H9 (cell line): ENCODE results near the gene ICE2. TPM values are rescaled to one million over a fixed set of nuclear protein-coding genes. Genes with fewer than 3 reads are reported as not detected.

ENCODE experiments used
- DNase-seq: peaks from one replicate; pipeline ENCODE4 v3.0.0-alpha.2; 2017
- H2AFZ ChIP-seq: one replicate; pipeline ENCODE4 v1.6.1; 2013; ENCODE audit warnings: mild to moderate bottlenecking, low read length, control low read depth, moderate library complexity
- H2AK5ac ChIP-seq: 2 replicates; pipeline ENCODE4 v1.6.1; 2013; ENCODE audit warnings: low read length, control low read depth, mixed read lengths; ENCODE audit not compliant: insufficient read length
- H2BK120ac ChIP-seq: one replicate; pipeline ENCODE4 v1.6.1; 2013; ENCODE audit warnings: low read depth, mild to moderate bottlenecking, low read length, control low read depth, inconsistent platforms; ENCODE audit not compliant: poor library complexity, severe bottlenecking
- H2BK12ac ChIP-seq: 2 replicates; pipeline ENCODE4 v1.6.1; 2013; ENCODE audit warnings: low read length, control low read depth, mixed read lengths, low read depth; ENCODE audit not compliant: insufficient read length
- H2BK15ac ChIP-seq: 2 replicates; pipeline ENCODE4 v1.6.1; 2013; ENCODE audit warnings: low read depth, low read length, control low read depth
- H2BK20ac ChIP-seq: one replicate; pipeline ENCODE4 v1.6.1; 2013; ENCODE audit warnings: low read depth, mild to moderate bottlenecking, low read length, control low read depth, inconsistent platforms; ENCODE audit not compliant: poor library complexity, severe bottlenecking
- H2BK5ac ChIP-seq: 2 replicates; pipeline ENCODE4 v1.6.1; 2013; ENCODE audit warnings: low read length, control low read depth, mixed read lengths; ENCODE audit not compliant: insufficient read length
- H3K14ac ChIP-seq: 2 replicates; pipeline ENCODE4 v1.6.1; 2013; ENCODE audit warnings: low read length, control low read depth; ENCODE audit not compliant: insufficient read depth
- H3K18ac ChIP-seq: 2 replicates; pipeline ENCODE4 v1.6.1; 2013; ENCODE audit warnings: low read depth, mild to moderate bottlenecking, mixed read lengths, low read length, control low read depth; ENCODE audit not compliant: insufficient read length
- H3K23ac ChIP-seq: 2 replicates; pipeline ENCODE4 v1.6.1; 2013; ENCODE audit warnings: low read length, control low read depth, mixed read lengths, low read depth; ENCODE audit not compliant: insufficient read length
- H3K23me2 ChIP-seq: 2 replicates; pipeline ENCODE4 v1.6.1; 2013; ENCODE audit warnings: low read depth, mild to moderate bottlenecking, mixed read lengths, low read length, control low read depth; ENCODE audit not compliant: insufficient read length, poor library complexity, severe bottlenecking
- H3K27ac ChIP-seq: 2 replicates; pipeline ENCODE4 v1.5.1; 2013; ENCODE audit warnings: low read length, control low read depth, mixed read lengths, low read depth; ENCODE audit not compliant: insufficient read length
- H3K27me3 ChIP-seq: 2 replicates; pipeline ENCODE4 v1.6.1; 2013; ENCODE audit warnings: low read length, control low read depth, inconsistent platforms; ENCODE audit not compliant: insufficient read depth
- H3K4ac ChIP-seq: 2 replicates; pipeline ENCODE4 v1.6.1; 2013; ENCODE audit warnings: low read depth, mild to moderate bottlenecking, control low read depth, inconsistent platforms, low read length, moderate library complexity
- H3K4me1 ChIP-seq: 2 replicates; pipeline ENCODE4 v1.6.1; 2013; ENCODE audit warnings: low read length, control low read depth, inconsistent platforms; ENCODE audit not compliant: insufficient read depth
- H3K4me2 ChIP-seq: 2 replicates; pipeline ENCODE4 v1.6.1; 2013; ENCODE audit warnings: low read length, control low read depth, mixed read lengths; ENCODE audit not compliant: insufficient read length, insufficient read depth
- H3K56ac ChIP-seq: 2 replicates; pipeline ENCODE4 v1.6.1; 2013; ENCODE audit warnings: low read depth, mild to moderate bottlenecking, mixed read lengths, low read length, control low read depth; ENCODE audit not compliant: insufficient read length
- H3K79me1 ChIP-seq: 2 replicates; pipeline ENCODE4 v1.6.1; 2013; ENCODE audit warnings: low read depth, mild to moderate bottlenecking, moderate library complexity, low read length, control low read depth, inconsistent platforms; ENCODE audit not compliant: insufficient read depth, poor library complexity, severe bottlenecking
- H3K79me2 ChIP-seq: 2 replicates; pipeline ENCODE4 v1.6.1; 2013; ENCODE audit warnings: low read length, control low read depth, inconsistent platforms; ENCODE audit not compliant: insufficient read depth
- H3K9ac ChIP-seq: 2 replicates; pipeline ENCODE4 v1.6.1; 2013; ENCODE audit warnings: low read length, control low read depth, mixed read lengths; ENCODE audit not compliant: insufficient read length; ENCODE audit errors: extremely low read depth
- H3K9me3 ChIP-seq: one replicate; pipeline ENCODE4 v1.6.1; 2013; ENCODE audit warnings: low read depth, low read length, inconsistent platforms; ENCODE audit not compliant: control insufficient read depth
- H3T11ph ChIP-seq: one replicate; pipeline ENCODE4 v1.6.1; 2013; ENCODE audit warnings: mild to moderate bottlenecking, low read length, control low read depth, inconsistent platforms
- H4K20me1 ChIP-seq: one replicate; pipeline ENCODE4 v1.6.1; 2013; ENCODE audit not compliant: control insufficient read depth, insufficient read length, insufficient read depth
- H4K5ac ChIP-seq: 2 replicates; pipeline ENCODE4 v1.6.1; 2013; ENCODE audit warnings: low read depth, mild to moderate bottlenecking, mixed read lengths, low read length, control low read depth; ENCODE audit not compliant: insufficient read length
- H4K8ac ChIP-seq: replicated peaks from 2 replicates; pipeline ENCODE4 v1.6.1; 2013; ENCODE audit warnings: low read length, control low read depth, mixed read lengths, low read depth; ENCODE audit not compliant: insufficient read length
- H4K91ac ChIP-seq: 2 replicates; pipeline ENCODE4 v1.6.1; 2013; ENCODE audit warnings: low read depth, mild to moderate bottlenecking, moderate library complexity, mixed read lengths, low read length, control low read depth; ENCODE audit not compliant: insufficient read length
- H3K27ac Mint-ChIP-seq, 3 experiments: 2 replicates in 2 of 3; 3 replicates in 1 of 3; pipeline ENCODE4 v1.8.0; 2020 to 2021; ENCODE audit warnings: mixed read lengths in 3 of 3, mild to moderate bottlenecking in 1 of 3, moderate library complexity in 1 of 3
- H3K27me3 Mint-ChIP-seq: 2 replicates; pipeline ENCODE4 v1.8.0; 2021; ENCODE audit warnings: low read depth, mild to moderate bottlenecking, moderate library complexity, mixed read lengths
- H3K36me3 Mint-ChIP-seq, 3 experiments: 2 replicates in 2 of 3; 3 replicates in 1 of 3; pipeline ENCODE4 v1.8.0; 2020 to 2021; ENCODE audit warnings: low read depth in 3 of 3, mixed read lengths in 3 of 3; ENCODE audit not compliant: insufficient read depth in 1 of 3
- H3K4me1 Mint-ChIP-seq, 2 experiments: 2 replicates each; pipeline ENCODE4 v1.8.0; 2020; ENCODE audit warnings: mixed read lengths in 2 of 2
- H3K4me3 Mint-ChIP-seq, 2 experiments: 2 replicates in 1 of 2; 3 replicates in 1 of 2; pipeline ENCODE4 v1.8.0; 2020 to 2021; ENCODE audit warnings: mild to moderate bottlenecking in 2 of 2, mixed read lengths in 2 of 2, moderate library complexity in 1 of 2
- H3K9me3 Mint-ChIP-seq, 2 experiments: 2 replicates in 1 of 2; 3 replicates in 1 of 2; pipeline ENCODE4 v1.8.0; 2020; ENCODE audit warnings: mild to moderate bottlenecking in 2 of 2, mixed read lengths in 2 of 2, moderate library complexity in 1 of 2
- CTCF ChIP-seq: fragments of 200-600 bp; sonication (generic); conservative IDR thresholded peaks from 3 replicates; pipeline ENCODE4 v1.8.0; 2021; ENCODE audit warnings: antibody characterized with exemption, mild to moderate bottlenecking
- WGBS: extraction: QIAGEN DNeasy Blood & Tissue Kit; methylation state at CpG from one replicate; pipeline ENCODE4 v1.1.7; 2013; ENCODE audit warnings: missing lambda C conversion rate, low lambda C conversion rate, mixed read lengths; ENCODE audit not compliant: insufficient read length; ENCODE audit errors: extremely low coverage; 5-methylcytosine and 5-hydroxymethylcytosine counted together
- total RNA-seq: library from RNA; stranded (reverse); gene quantifications from 2 replicates; pipeline ENCODE4 v1.2.1, GENCODE V29; 2021

ICE2 gene
- total RNA-seq, 1 experiment from 2014 or later = 76.3 TPM

GRCh38 chr15:60520013-60520824 lies 41.3 kb upstream of the ICE2 start:
- H3K27ac ChIP-seq = no peak overlapping the region
- H4K8ac ChIP-seq = no peak overlapping the region
- no peak overlapping the region for H3T11ph ChIP-seq
- H2BK120ac ChIP-seq = no peak overlapping the region
- no peak overlapping the region for H2BK5ac ChIP-seq
- TF ChIP-seq CTCF = no peak
- H4K91ac ChIP-seq = no peak overlapping the region
- no peak overlapping the region for H3K4me3 Mint-ChIP-seq
- no peak overlapping the region for H3K18ac ChIP-seq
- no peaks in the 10 kb centered on the region for H3K79me2 ChIP-seq
- H3K79me1 ChIP-seq = no peaks in the 10 kb centered on the region
- no peaks in the 10 kb centered on the region; a peak in 1 of 7 replicates for H3K36me3 Mint-ChIP-seq
- H2BK12ac ChIP-seq = no peak overlapping the region
- H3K4me1 ChIP-seq = 0 out of 2 replicates have a peak, but pooled peaks cover 2% of the 10 kb centered on the region
- H2BK20ac ChIP-seq = no peak overlapping the region
- no peak overlapping the region for H2BK15ac ChIP-seq
- H2AK5ac ChIP-seq = no peak overlapping the region
- H3K23me2 ChIP-seq = no peaks in the 10 kb centered on the region
- no peak overlapping the region for H3K56ac ChIP-seq
- no peak overlapping the region for H3K4me2 ChIP-seq
- no peak overlapping the region for H3K23ac ChIP-seq
- no peaks in the 10 kb centered on the region for H3K27me3 Mint-ChIP-seq
- no peak overlapping the region for H4K5ac ChIP-seq
- no peaks in the 10 kb centered on the region for H3K9me3 Mint-ChIP-seq
- no peak overlapping the region for H3K4ac ChIP-seq
- WGBS = no CpG with 5 or more reads among the region's 6 CpGs
- H3K4me1 Mint-ChIP-seq = peaks cover 17 to 19% of the 10 kb centered on the region in 2 experiments
- no peak for DNase-seq
- no peaks in the 10 kb centered on the region for H4K20me1 ChIP-seq
- H3K9ac ChIP-seq = no peak overlapping the region
- no peaks in the 10 kb centered on the region for H3K27me3 ChIP-seq
- H3K27ac Mint-ChIP-seq = peak overlapping the region in 1 of 3 experiments; percentile 15; a peak in 3 of 7 replicates
- no peaks in the 10 kb centered on the region for H3K9me3 ChIP-seq
- H3K14ac ChIP-seq = no peak overlapping the region
- H2AFZ ChIP-seq = no peak overlapping the region
